Measurements from ENCODE around the gene MYCN. TPM values are rescaled to one million over a fixed set of nuclear protein-coding genes. Genes with fewer than 3 reads are reported as not detected.
"Not testable (repeated sequence)": the region's sequence is repeated elsewhere in the genome, so short reads cannot be mapped to it uniquely, and the experiment has no call there.

MYCN gene
- total and polyA plus RNA-seq, 2 experiments from 2014 or later, result 8.9 to 16.7 TPM

- no peak for DNase-seq (ENCODE audit: low spot score)
- no peaks in the 10 kb centered on the region for H4K20me1 ChIP-seq (ENCODE audit: insufficient read depth, poor library complexity, severe bottlenecking)
- no peak overlapping the region for H2AFZ ChIP-seq
- no peak for TF ChIP-seq EZH2 (IDR thresholded peaks at IDR 0.05; ENCODE audit: borderline replicate concordance)
- H3K27me3 ChIP-seq, result no peaks in the 10 kb centered on the region
- no peaks in the 10 kb centered on the region for H3K4me1 ChIP-seq (ENCODE audit: insufficient read depth)
- H3K27ac ChIP-seq, result no peak overlapping the region
- H3K9me2 ChIP-seq (replicated peaks; ENCODE audit: insufficient read depth), result no peaks in the 10 kb centered on the region
- no peaks in the 10 kb centered on the region for H3K36me3 ChIP-seq (replicated peaks; ENCODE audit: insufficient read depth, low read depth)
- H3K4me2 ChIP-seq, result no peak overlapping the region
- H3K79me2 ChIP-seq, result no peaks in the 10 kb centered on the region
- H3K4me3 ChIP-seq, result no peak overlapping the region
- no peaks in the 10 kb centered on the region for H3K9me3 ChIP-seq (ENCODE audit: low read depth)
- whole genome bisulfite sequencing (ENCODE audit: low lambda C conversion rate, missing lambda C conversion rate), result 89% methylated on average over 11 of the region's 11 CpGs
These were observed 17.7 kb downstream of the MYCN start for GRCh38 chr2:15957881-15958713.

GRCh38 chr2:15959331-15960153 is 19.2 kb downstream of the MYCN start:
- Histone ChIP-seq H3K4me3 (no peak overlapping the region), H3K79me2 (no peaks in the 10 kb centered on the region)

GRCh38 chr2:15960154-15960520 is 19.8 kb downstream of the MYCN start:
- not testable (repeated sequence) for DNase-seq (ENCODE audit: low spot score); H3K36me3 ChIP-seq (replicated peaks; ENCODE audit: insufficient read depth, low read depth); H3K9me3 ChIP-seq (ENCODE audit: low read depth); H3K79me2 ChIP-seq; H3K27ac ChIP-seq; H4K20me1 ChIP-seq (ENCODE audit: insufficient read depth, poor library complexity, severe bottlenecking); H2AFZ ChIP-seq; H3K9me2 ChIP-seq (replicated peaks; ENCODE audit: insufficient read depth); H3K4me2 ChIP-seq; H3K4me1 ChIP-seq (ENCODE audit: insufficient read depth); H3K4me3 ChIP-seq; H3K27me3 ChIP-seq
- 70% methylated on average over 2 of the region's 2 CpGs for WGBS (ENCODE audit: low lambda C conversion rate, missing lambda C conversion rate)

More at GRCh38 chr2:15959331-15960153, 19.2 kb downstream of the MYCN start:
- Histone ChIP-seq H3K9me3 (ENCODE audit: low read depth) (no peaks in the 10 kb centered on the region), H2AFZ (no peak overlapping the region), H4K20me1 (ENCODE audit: insufficient read depth, poor library complexity, severe bottlenecking) (no peaks in the 10 kb centered on the region), H3K4me1 (ENCODE audit: insufficient read depth) (no peaks in the 10 kb centered on the region), H3K27me3 (no peaks in the 10 kb centered on the region), H3K36me3 (replicated peaks; ENCODE audit: insufficient read depth, low read depth) (no peaks in the 10 kb centered on the region), H3K4me2 (no peak overlapping the region), H3K27ac (no peak overlapping the region), H3K9me2 (replicated peaks; ENCODE audit: insufficient read depth) (no peaks in the 10 kb centered on the region)
- DNase-seq (ENCODE audit: low spot score), result no peak
- no peak for TF ChIP-seq EZH2 (IDR thresholded peaks at IDR 0.05; ENCODE audit: borderline replicate concordance)
- TF ChIP-seq EZH2phosphoT487 (IDR thresholded peaks at IDR 0.05; ENCODE audit: low read depth, severe bottlenecking, unreplicated experiment), result no peak
- TF ChIP-seq CTCF (IDR thresholded peaks at IDR 0.05; ENCODE audit: poor library complexity), result no peak
- 91% methylated on average over 4 of the region's 4 CpGs for WGBS (ENCODE audit: low lambda C conversion rate, missing lambda C conversion rate)

- 92% methylated on average over 5 of the region's 5 CpGs for WGBS (ENCODE audit: low lambda C conversion rate, missing lambda C conversion rate)
- H3K4me2 ChIP-seq; H3K4me3 ChIP-seq; H3K36me3 ChIP-seq (replicated peaks; ENCODE audit: insufficient read depth, low read depth); H3K79me2 ChIP-seq; H3K9me2 ChIP-seq (replicated peaks; ENCODE audit: insufficient read depth); H3K27ac ChIP-seq; H3K4me1 ChIP-seq (ENCODE audit: insufficient read depth); H4K20me1 ChIP-seq (ENCODE audit: insufficient read depth, poor library complexity, severe bottlenecking); H3K27me3 ChIP-seq; H2AFZ ChIP-seq; DNase-seq (ENCODE audit: low spot score); H3K9me3 ChIP-seq (ENCODE audit: low read depth): not testable (repeated sequence)
These were observed 23.0 kb downstream of the MYCN start for GRCh38 chr2:15963109-15963976.
